NCI-H774 (cell line): ENCODE measurements around the gene FAM186B.
"Not testable (repeated sequence)": the region's sequence is repeated elsewhere in the genome, so short reads cannot be mapped to it uniquely, and the experiment has no call there.

ENCODE experiments used
- DNase-seq: peaks from one replicate; lab custom pipeline; 2025; lab: John Stamatoyannopoulos, UW

The FAM186B gene

DNA sequence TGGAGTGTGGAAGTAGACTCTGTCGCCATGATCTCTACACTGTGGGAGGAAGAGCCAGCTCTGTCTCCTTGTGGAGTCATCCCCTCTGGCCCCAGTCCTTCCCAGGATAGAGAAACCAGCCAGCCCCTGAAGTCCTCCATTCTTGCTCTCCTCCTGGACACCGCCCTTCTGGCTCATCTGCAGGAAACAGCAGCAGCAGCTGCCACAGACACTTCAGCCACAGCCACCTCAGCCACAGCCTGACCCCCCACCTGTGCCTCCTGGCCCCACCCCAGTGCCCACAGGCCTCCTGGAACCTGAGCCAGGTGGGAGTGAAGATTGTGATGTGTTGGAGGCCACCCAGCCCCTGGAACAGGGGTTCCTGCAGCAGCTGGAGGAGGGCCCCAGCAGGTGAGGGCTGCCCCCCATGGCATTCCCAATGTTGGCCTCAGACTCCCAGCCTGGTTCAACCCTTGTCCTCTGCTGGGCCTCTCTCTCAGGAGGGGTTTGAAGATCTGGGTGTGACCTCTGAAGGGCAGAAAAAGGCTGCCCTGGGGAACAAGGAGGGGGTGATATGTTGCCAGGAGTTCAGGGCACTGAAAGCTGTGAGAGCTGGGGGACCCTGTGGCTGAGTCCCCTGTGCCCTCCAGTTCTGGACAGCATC lies 28.4 kb upstream of the FAM186B start:
- DNase-seq = no peak

GRCh38 chr12:49632986-49633702 lies 27.7 kb upstream of the FAM186B start:
- no peak for DNase-seq

GRCh38 chr12:49632401-49632800 lies 27.0 kb upstream of the FAM186B start:
- DNase-seq = no peak

- no peak for DNase-seq
These were observed 26.0 kb upstream of the FAM186B start for GRCh38 chr12:49631336-49631907.

GRCh38 chr12:49627752-49628360 lies 22.4 kb upstream of the FAM186B start:
- no peak for DNase-seq

- DNase-seq = no peak
These were observed 21.4 kb upstream of the FAM186B start for GRCh38 chr12:49626836-49627235.

DNA sequence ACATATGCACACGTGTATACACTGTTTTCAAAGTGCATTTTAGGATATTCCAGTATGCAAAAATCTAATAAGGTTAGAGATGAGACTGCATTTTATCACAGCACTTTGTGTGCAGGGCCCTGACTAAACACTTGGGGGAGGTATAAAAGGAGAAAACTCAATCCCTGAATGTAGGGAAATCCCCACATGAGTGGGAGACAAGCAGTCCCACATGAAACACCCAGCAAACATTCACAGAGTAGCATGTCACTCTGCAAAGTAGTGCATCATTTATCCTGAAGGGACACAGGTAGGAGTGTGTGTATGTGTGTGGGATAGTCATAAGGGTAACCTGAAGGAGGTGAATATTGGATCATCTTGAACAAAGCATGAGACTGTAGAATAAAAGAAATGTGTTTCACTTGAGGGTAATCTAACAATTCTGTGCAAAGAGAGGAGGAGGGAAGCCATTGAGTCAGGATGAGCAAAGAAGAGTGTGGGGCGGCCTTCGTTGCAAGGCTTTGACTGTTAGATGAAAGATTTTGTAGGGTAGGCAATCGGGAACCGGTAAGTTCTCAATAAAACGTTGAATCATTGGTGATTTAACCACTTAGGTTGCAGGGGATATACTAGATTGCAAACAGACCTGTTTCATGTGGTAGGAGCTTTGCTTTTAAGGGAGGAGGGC lies 20.9 kb upstream of the FAM186B start:
- no peak for DNase-seq

- DNase-seq = no peak
These were observed 19.6 kb upstream of the FAM186B start for GRCh38 chr12:49624921-49625577.

GRCh38 chr12:49623142-49623904 lies 17.9 kb upstream of the FAM186B start, which contains the start of gene PRPF40B:
TSS of gene PRPF40B (plus strand) at chr12:49623561. CDS start at chr12:49623591, 30 bp downstream.
- peak; percentile 90 for DNase-seq

- no peak for DNase-seq
These were observed 17.2 kb upstream of the FAM186B start for GRCh38 chr12:49622501-49623141.

- DNase-seq = no peak
These were observed 16.4 kb upstream of the FAM186B start for GRCh38 chr12:49621651-49622500.

DNA sequence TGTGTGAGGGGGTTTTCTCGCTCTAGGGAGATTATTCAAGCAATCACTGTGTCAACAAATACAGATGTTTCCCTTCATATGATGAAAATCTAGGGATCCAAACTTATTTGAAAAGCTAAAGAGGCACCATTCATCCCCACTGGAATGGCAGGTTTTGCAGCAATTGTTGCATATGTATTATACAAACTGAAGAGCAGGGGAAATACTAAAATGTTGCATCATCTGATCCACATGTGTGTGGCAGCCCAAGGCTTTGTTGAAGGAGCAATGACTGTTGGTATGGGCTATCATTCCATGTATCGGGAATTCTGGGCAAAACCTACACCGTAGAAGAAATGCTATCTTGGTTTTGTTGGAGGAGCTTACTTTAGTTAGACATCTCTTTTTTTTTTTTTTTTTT lies 13.8 kb upstream of the FAM186B start:
- no peak for DNase-seq

- no peak for DNase-seq
These were observed 13.1 kb upstream of the FAM186B start for GRCh38 chr12:49618576-49618975.

- no peak for DNase-seq
These were observed 11.2 kb upstream of the FAM186B start for GRCh38 chr12:49616533-49617219.

DNA sequence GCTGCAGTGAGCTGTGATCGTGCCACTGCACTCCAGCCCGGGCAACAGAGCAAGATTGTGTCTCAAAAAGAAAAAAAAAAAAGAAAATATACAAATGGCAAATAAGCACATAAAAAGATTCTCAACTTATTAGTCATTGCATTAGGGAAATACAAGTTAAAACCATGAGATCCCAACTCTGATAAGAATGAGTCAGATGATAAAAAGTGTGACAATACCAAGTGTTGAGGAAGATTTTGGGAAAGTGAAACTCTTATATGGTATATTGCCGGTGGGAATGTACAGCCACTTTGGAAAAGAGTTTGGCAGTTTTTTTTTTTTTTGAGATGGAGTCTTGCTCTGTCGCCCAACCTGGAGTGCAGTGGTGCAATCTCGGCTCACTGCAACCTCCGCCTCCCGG lies 10.3 kb upstream of the FAM186B start:
- no peak for DNase-seq

GRCh38 chr12:49612210-49612609 lies 6.8 kb upstream of the FAM186B start:
- DNase-seq = no peak

DNA sequence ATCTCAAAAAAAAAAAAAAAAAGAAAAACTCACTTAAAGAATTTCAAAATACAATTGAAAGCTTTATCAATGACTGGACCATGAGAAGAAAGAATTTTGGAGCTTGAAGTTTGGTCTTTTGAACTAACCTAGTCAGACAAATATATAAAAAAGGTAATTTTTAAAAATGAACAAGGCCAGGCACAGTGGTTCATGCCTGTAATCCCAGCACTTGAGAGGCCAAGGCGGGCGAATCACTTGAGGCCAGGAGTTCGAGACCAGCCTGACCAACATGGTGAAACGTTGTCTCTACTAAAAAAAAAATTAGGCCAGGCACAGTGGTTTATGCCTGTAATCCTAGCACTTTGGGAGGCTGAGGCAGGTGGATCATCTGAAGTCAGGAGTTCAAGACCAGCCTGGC lies 5.3 kb upstream of the FAM186B start:
- DNase-seq = not testable (repeated sequence)

DNA sequence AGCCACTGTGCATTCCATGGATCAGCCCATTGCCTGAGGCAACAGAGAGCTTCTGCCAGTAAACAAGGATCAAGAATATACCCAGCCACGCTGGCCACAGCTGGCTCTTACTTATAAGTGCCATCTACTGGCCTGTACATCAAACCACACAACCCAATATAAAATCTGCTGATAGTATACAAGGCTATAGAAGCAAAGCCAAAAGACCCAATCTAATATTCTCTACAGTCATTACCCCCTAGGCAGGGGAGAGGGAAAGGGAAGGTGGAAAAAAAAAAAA lies 4.4 kb upstream of the FAM186B start:
- DNase-seq = no peak
